Measurements from ENCODE around the gene ZNF385B. TPM values are rescaled to one million over a fixed set of nuclear protein-coding genes. Genes with fewer than 3 reads are reported as not detected.

ZNF385B gene
- total RNA-seq, 4 donors from 2014 or later, result 0.41 to 3.3 TPM; not detected in 2

DNA sequence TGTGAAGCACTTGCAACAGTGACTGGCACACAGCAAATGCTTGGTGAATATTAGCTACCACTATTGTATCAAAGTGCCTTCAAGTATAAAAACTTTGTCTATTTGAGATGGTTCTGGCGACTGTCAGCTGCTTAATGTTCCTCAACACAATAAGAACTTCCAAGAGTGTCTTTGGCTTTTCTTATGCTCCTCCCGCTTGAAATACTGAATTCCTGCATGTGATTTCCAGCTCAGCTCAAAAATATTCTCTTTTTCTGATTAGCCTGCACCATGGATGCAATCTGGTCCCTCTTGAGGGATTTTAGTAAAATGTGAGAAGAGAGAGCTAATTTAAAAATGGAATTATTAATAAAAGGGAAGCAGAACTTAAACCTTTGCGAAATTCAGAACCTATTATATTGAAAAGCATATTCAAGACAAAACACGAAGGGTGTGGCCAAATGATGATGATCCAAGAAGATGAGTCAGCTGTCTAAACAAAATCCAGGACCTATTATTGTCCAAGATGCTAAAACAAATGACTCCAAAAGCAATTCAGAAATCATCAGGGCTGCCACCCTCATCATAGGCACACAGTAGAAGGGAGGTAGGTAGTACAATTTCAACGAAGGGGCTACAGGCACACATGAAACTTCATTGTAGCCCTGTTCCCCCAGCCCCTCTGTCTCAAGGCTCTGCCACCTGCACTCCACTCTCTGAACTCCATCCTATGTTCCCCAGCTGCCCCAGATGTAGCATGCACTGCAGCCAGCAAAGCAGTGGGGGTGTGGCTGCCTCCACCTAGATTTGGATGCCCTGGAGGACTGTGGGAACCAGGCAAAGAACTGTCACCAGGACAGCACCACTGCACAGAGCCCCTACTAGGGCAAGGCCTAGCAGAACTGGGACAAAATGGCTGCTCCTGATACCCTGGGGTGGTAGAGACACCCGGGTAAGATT, 190.1 kb downstream of the ZNF385B start:
- no peak for DNase-seq
- intact Hi-C loops (cut with DNase I; ENCODE audit: low total_unique reads), result no loop called here
- H3K4me3 ChIP-seq, result no peak overlapping the region
- no peaks in the 10 kb centered on the region for H3K4me1 ChIP-seq
- H3K36me3 ChIP-seq, result no peaks in the 10 kb centered on the region
- TF ChIP-seq POLR2A (IDR thresholded peaks at IDR 0.05), result no peak
- TF ChIP-seq, protein P1, sequence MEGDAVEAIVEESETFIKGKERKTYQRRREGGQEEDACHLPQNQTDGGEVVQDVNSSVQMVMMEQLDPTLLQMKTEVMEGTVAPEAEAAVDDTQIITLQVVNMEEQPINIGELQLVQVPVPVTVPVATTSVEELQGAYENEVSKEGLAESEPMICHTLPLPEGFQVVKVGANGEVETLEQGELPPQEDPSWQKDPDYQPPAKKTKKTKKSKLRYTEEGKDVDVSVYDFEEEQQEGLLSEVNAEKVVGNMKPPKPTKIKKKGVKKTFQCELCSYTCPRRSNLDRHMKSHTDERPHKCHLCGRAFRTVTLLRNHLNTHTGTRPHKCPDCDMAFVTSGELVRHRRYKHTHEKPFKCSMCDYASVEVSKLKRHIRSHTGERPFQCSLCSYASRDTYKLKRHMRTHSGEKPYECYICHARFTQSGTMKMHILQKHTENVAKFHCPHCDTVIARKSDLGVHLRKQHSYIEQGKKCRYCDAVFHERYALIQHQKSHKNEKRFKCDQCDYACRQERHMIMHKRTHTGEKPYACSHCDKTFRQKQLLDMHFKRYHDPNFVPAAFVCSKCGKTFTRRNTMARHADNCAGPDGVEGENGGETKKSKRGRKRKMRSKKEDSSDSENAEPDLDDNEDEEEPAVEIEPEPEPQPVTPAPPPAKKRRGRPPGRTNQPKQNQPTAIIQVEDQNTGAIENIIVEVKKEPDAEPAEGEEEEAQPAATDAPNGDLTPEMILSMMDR (IDR thresholded peaks at IDR 0.05), result no peak
- no peaks in the 10 kb centered on the region for H3K27me3 ChIP-seq
- H3K27ac ChIP-seq, result no peak overlapping the region
- no peaks in the 10 kb centered on the region for H3K9me3 ChIP-seq

DNA sequence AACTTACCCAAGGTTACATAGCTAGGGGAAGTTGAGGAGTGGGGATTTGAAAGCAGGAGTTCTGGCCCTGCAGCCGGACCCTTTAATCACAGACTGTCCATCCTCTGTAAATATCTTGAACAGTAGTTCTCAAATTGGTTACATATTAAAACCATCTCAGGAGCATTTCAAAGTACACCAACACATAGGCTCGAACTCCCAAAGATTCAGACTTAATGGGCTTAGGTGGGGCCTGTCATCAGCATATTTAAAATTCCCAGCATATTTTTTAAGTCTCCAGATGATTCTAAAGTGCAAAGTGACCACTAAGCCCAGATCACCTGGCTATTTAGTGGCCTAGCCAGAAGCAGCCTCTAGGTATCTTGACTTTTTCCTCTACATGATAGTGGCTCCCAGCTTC, 192.2 kb downstream of the ZNF385B start:
- intact Hi-C loops (cut with DNase I; ENCODE audit: low total_unique reads), result no loop called here
- no peak overlapping the region for H3K4me3 ChIP-seq

GRCh38 chr2:179664972-179665812, 196.2 kb downstream of the ZNF385B start:
- Histone ChIP-seq H3K4me3 (no peak overlapping the region), H3K4me1 (no peaks in the 10 kb centered on the region), H3K27ac (no peak overlapping the region), H3K27me3 (no peaks in the 10 kb centered on the region), H3K36me3 (no peaks in the 10 kb centered on the region), H3K9me3 (no peaks in the 10 kb centered on the region)
- TF ChIP-seq, protein P1 (IDR thresholded peaks at IDR 0.05), result no peak
- no peak for TF ChIP-seq POLR2A (IDR thresholded peaks at IDR 0.05)
- no peak for DNase-seq
- intact Hi-C loops (cut with DNase I; ENCODE audit: low total_unique reads), result no loop called here

More for the DNA sequence above, 192.2 kb downstream of the ZNF385B start:
- H3K9me3 ChIP-seq, result no peaks in the 10 kb centered on the region
- no peak overlapping the region for H3K27ac ChIP-seq
- H3K4me1 ChIP-seq, result no peaks in the 10 kb centered on the region
- no peaks in the 10 kb centered on the region for H3K36me3 ChIP-seq
- H3K27me3 ChIP-seq, result no peaks in the 10 kb centered on the region
- TF ChIP-seq, protein P1 (IDR thresholded peaks at IDR 0.05), result no peak
- TF ChIP-seq POLR2A (IDR thresholded peaks at IDR 0.05), result no peak
- no peak for DNase-seq

GRCh38 chr2:179661986-179662385, 199.4 kb downstream of the ZNF385B start:
- no peak for DNase-seq
- TF ChIP-seq POLR2A (IDR thresholded peaks at IDR 0.05), result no peak
- TF ChIP-seq, protein P1 (IDR thresholded peaks at IDR 0.05), result no peak
- intact Hi-C loops (cut with DNase I; ENCODE audit: low total_unique reads), result no loop called here
- Histone ChIP-seq H3K27ac (no peak overlapping the region), H3K36me3 (no peaks in the 10 kb centered on the region), H3K4me3 (no peak overlapping the region), H3K4me1 (no peaks in the 10 kb centered on the region), H3K9me3 (no peaks in the 10 kb centered on the region), H3K27me3 (no peaks in the 10 kb centered on the region)

Measured in uterus (tissue), 4 donors.